Ovary (tissue), 9 donors: ENCODE data around the gene STIM1. TPM values are rescaled to one million over a fixed set of nuclear protein-coding genes. Genes with fewer than 3 reads are reported as not detected.

Source experiments
- DNase-seq, 5 donors: peaks; one replicate each; pipeline ENCODE4 v3.0.0-alpha.2; 2019 to 2020
- H3K27ac ChIP-seq, 2 donors: fragments of 200-600 bp; one replicate each; pipeline versions ENCODE4 v1.5.1 to v1.8.0; 2019 to 2022
- H3K27me3 ChIP-seq: fragments of 200-600 bp; one replicate; pipeline ENCODE4 v1.8.0; 2022
- H3K36me3 ChIP-seq: fragments of 200-600 bp; sonication (generic); one replicate; pipeline ENCODE4 v1.5.1; 2019
- H3K4me1 ChIP-seq: one replicate; pipeline ENCODE4 v1.8.1; 2013; ENCODE audit warnings: mild to moderate bottlenecking, moderate library complexity; ENCODE audit not compliant: insufficient read depth
- H3K4me3 ChIP-seq: fragments of 200-600 bp; sonication (generic); one replicate; pipeline ENCODE4 v1.5.1; 2017
- H3K9me3 ChIP-seq, 2 donors: fragments of 200-600 bp in 1 of 2; sonication (generic) in 1 of 2; one replicate each; pipeline versions ENCODE4 v1.5.1 to v1.8.1; 2013 to 2019; ENCODE audit warnings: mild to moderate bottlenecking in 1 of 2, moderate library complexity in 1 of 2
- CTCF ChIP-seq, 3 donors: fragments of 450-650 bp in 2 of 3; fragments of 200-600 bp in 1 of 3; IDR thresholded peaks; one replicate each; pipeline versions ENCODE4 v1.5.1 to v1.8.0; 2016 to 2022; ENCODE audit warnings: antibody characterized with exemption in 3 of 3, mild to moderate bottlenecking in 1 of 3
- EP300 ChIP-seq: sonication (generic); formaldehyde crosslinking; IDR thresholded peaks from one replicate; pipeline ENCODE4 v1.6.1; 2017; ENCODE audit warnings: antibody characterized with exemption
- POLR2A ChIP-seq: fragments of 450-650 bp; IDR thresholded peaks from one replicate; pipeline ENCODE4 v1.6.1; 2017; ENCODE audit warnings: antibody characterized with exemption, mild to moderate bottlenecking, moderate library complexity
- WGBS, 3 donors: extraction: QIAGEN DNeasy Blood & Tissue Kit in 1 of 3; methylation state at CpG; one replicate each; pipeline versions ENCODE4 v1.1.5 to v1.1.7; 2013 to 2017; 5-methylcytosine and 5-hydroxymethylcytosine counted together
- intact Hi-C, 4 donors: fragments of 100-400 bp; cut with DNase I; formaldehyde crosslinking; loops; one replicate each; pipeline versions ENCODE4 v1.11.0 to v1.15.1; 2022 to 2023
- polyA plus RNA-seq, 2 donors: library from polyadenylated mRNA; stranded (reverse); fragments of 200-250 nt in 1 of 2; fragments of 350-450 nt in 1 of 2; fragmentation: Illumina TruSeq in 1 of 2; extraction: RNeasy Lipid Tissue Mini Kit (QIAGEN cat#74804) in 1 of 2; gene quantifications; one replicate each; pipeline ENCODE4 v1.2.3, GENCODE V29; 2013 to 2014
- total RNA-seq, 7 donors: library from RNA; depleted of rRNA in 2 of 7; stranded (reverse); fragments of >200 nt in 2 of 7; fragmentation: NEBNext Ultra II Directional in 3 of 7; extraction: Animal tissue kit (Norgen Biotek cat#: 25700) in 3 of 7; gene quantifications; one replicate each; pipeline versions ENCODE4 v1.1.0 to v1.2.4, GENCODE V29; 2016 to 2023
- donor health status: DM: no; HTN: no; CAD: no; lungs with moderate emphysema.
- donor health status: DM: no; HTN: no; CAD: no.
- donor health status: Bipolar disorder and iron deficiency.
- donor health status: DM: yes; HTN: yes; CAD: no.
- donor health status: DM: no; HTN: no; CAD: no.
- donor health status: DM: yes; HTN: yes; CAD: no.

STIM1 gene
- total and polyA plus RNA-seq, 9 donors = 26.1 to 75.2 (median 58.7) TPM

- TF ChIP-seq POLR2A = no peak
- no peak for TF ChIP-seq CTCF (IDR thresholded peaks at IDR 0.05)
- TF ChIP-seq EP300 = no peak
- no peak for DNase-seq
- Histone ChIP-seq H3K27ac (peak overlapping the region in 1 of 2 donors; percentile 11), H3K36me3 (no peaks in the 10 kb centered on the region), H3K27me3 (no peaks in the 10 kb centered on the region), H3K9me3 (no peaks in the 10 kb centered on the region), H3K4me3 (no peak overlapping the region), H3K4me1 (peaks cover 16% of the 10 kb centered on the region)
- intact Hi-C loops = no loop called here
- 34% methylated on average over 1 of the region's 1 CpG for WGBS, 3 donors
These were observed 114.1 kb downstream of the STIM1 start for GRCh38 chr11:3969613-3970012.

- no peak for DNase-seq
- H3K9me3 ChIP-seq = no peaks in the 10 kb centered on the region
- H3K27me3 ChIP-seq = no peaks in the 10 kb centered on the region
- H3K4me1 ChIP-seq = peaks cover 16% of the 10 kb centered on the region
- no peaks in the 10 kb centered on the region for H3K36me3 ChIP-seq
- no peak overlapping the region for H3K4me3 ChIP-seq
- 12 to 28% (median 15%) methylated on average over 2 of the region's 2 CpGs for WGBS, 3 donors
- H3K27ac ChIP-seq = peak overlapping the region in 1 of 2 donors; percentile 11
- intact Hi-C loops = no loop called here
- TF ChIP-seq EP300 = no peak
- no peak for TF ChIP-seq CTCF (IDR thresholded peaks at IDR 0.05)
- no peak for TF ChIP-seq POLR2A
These were observed 114.6 kb downstream of the STIM1 start for GRCh38 chr11:3970108-3970507.

GRCh38 chr11:3971756-3972404 lies 116.4 kb downstream of the STIM1 start:
- 57 to 64% (median 63%) methylated on average over 2 of the region's 2 CpGs for WGBS, 3 donors
- Histone ChIP-seq H3K4me1 (peaks cover 14% of the 10 kb centered on the region), H3K36me3 (no peaks in the 10 kb centered on the region), H3K9me3 (no peaks in the 10 kb centered on the region), H3K27ac (no peak overlapping the region), H3K4me3 (no peak overlapping the region), H3K27me3 (no peaks in the 10 kb centered on the region)
- intact Hi-C loops = no loop called here
- DNase-seq = no peak
- no peak for TF ChIP-seq CTCF (IDR thresholded peaks at IDR 0.05)
- no peak for TF ChIP-seq EP300
- no peak for TF ChIP-seq POLR2A

GRCh38 chr11:3972431-3972830 lies 117.0 kb downstream of the STIM1 start:
- intact Hi-C loops = no loop called here
- Histone ChIP-seq H3K27me3 (no peaks in the 10 kb centered on the region), H3K27ac (no peak overlapping the region), H3K4me3 (no peak overlapping the region), H3K4me1 (peaks cover 12% of the 10 kb centered on the region), H3K9me3 (no peaks in the 10 kb centered on the region), H3K36me3 (no peaks in the 10 kb centered on the region)
- no peak for DNase-seq
- WGBS, 3 donors = 35 to 43% (median 36%) methylated on average over 1 of the region's 1 CpG
- no peak for TF ChIP-seq POLR2A
- TF ChIP-seq CTCF (IDR thresholded peaks at IDR 0.05) = no peak
- no peak for TF ChIP-seq EP300
